Keratinocyte (primary cell): Measurements from ENCODE around the gene GBP5. TPM values are rescaled to one million over a fixed set of nuclear protein-coding genes. Genes with fewer than 3 reads are reported as not detected.
"Not testable (repeated sequence)": the region's sequence is repeated elsewhere in the genome, so short reads cannot be mapped to it uniquely, and the experiment has no call there.

Experiments
- DNase-seq: peaks from one replicate; pipeline ENCODE4 v3.0.0-alpha.2; 2011; ENCODE audit warnings: low read depth, missing footprints, low spot score
- FAIRE-seq: peaks from 2 replicates; lab custom pipeline; 2011; peaks lifted over from hg19 to GRCh38; lab: Jason Lieb, UNC
- H2AFZ ChIP-seq: 2 replicates; pipeline ENCODE4 v1.6.0; 2012; ENCODE audit warnings: low read length, control low read depth, inconsistent platforms; ENCODE audit not compliant: control insufficient read depth
- H3K27ac ChIP-seq: 2 replicates; pipeline ENCODE4 v1.5.1; 2011; ENCODE audit warnings: low read length; ENCODE audit not compliant: control insufficient read depth, insufficient read depth
- H3K27me3 ChIP-seq: 3 replicates; pipeline ENCODE4 v1.6.0; 2011; ENCODE audit warnings: low read length; ENCODE audit not compliant: control insufficient read depth, insufficient read depth; ENCODE audit errors: extremely low read depth
- H3K36me3 ChIP-seq, 2 experiments: 2 replicates in 1 of 2; 3 replicates in 1 of 2; pipeline ENCODE4 v1.5.1; 2011; ENCODE audit warnings: low read length in 2 of 2, mild to moderate bottlenecking in 1 of 2; ENCODE audit not compliant: control insufficient read depth in 2 of 2, insufficient read depth in 2 of 2; ENCODE audit errors: extremely low read depth in 1 of 2
- H3K4me1 ChIP-seq: 3 replicates; pipeline ENCODE4 v1.5.1; 2011; ENCODE audit warnings: low read length; ENCODE audit not compliant: control insufficient read depth, insufficient read depth; ENCODE audit errors: extremely low read depth
- H3K4me2 ChIP-seq: 3 replicates; pipeline ENCODE4 v1.6.0; 2011; ENCODE audit warnings: low read depth, low read length; ENCODE audit not compliant: control insufficient read depth, insufficient read depth; ENCODE audit errors: extremely low read depth
- H3K4me3 ChIP-seq, 3 experiments: fragments of 200-600 bp in 1 of 3; sonication (generic) in 1 of 3; 2 replicates in 2 of 3; 3 replicates in 1 of 3; pipeline ENCODE4 v1.5.1; 2011 to 2016; ENCODE audit warnings: low read length in 3 of 3, mild to moderate bottlenecking in 3 of 3, control low read depth in 2 of 3, inconsistent platforms in 1 of 3, low read depth in 1 of 3, mixed read lengths in 1 of 3, mixed run types in 1 of 3, moderate library complexity in 1 of 3; ENCODE audit not compliant: control insufficient read depth in 2 of 3, insufficient read depth in 2 of 3; ENCODE audit errors: extremely low read depth in 1 of 3
- H3K79me2 ChIP-seq: 2 replicates; pipeline ENCODE4 v1.6.0; 2012; ENCODE audit warnings: low read length; ENCODE audit not compliant: control insufficient read depth, insufficient read depth
- H3K9ac ChIP-seq: 3 replicates; pipeline ENCODE4 v1.6.0; 2011; ENCODE audit warnings: low read length; ENCODE audit not compliant: control insufficient read depth, insufficient read depth; ENCODE audit errors: extremely low read depth
- H3K9me1 ChIP-seq: 3 replicates; pipeline ENCODE4 v1.6.0; 2011; ENCODE audit warnings: low read length; ENCODE audit not compliant: control insufficient read depth, insufficient read depth; ENCODE audit errors: extremely low read depth
- H3K9me3 ChIP-seq: 2 replicates; pipeline ENCODE4 v1.5.1; 2012; ENCODE audit warnings: low read depth, low read length; ENCODE audit not compliant: control insufficient read depth
- H4K20me1 ChIP-seq: 3 replicates; pipeline ENCODE4 v1.6.0; 2011; ENCODE audit warnings: low read length; ENCODE audit not compliant: control insufficient read depth, insufficient read depth; ENCODE audit errors: extremely low read depth
- EZH2 ChIP-seq: IDR thresholded peaks from one replicate; pipeline ENCODE4 v1.6.1; 2012; ENCODE audit warnings: inconsistent platforms, mild to moderate bottlenecking, low read length, moderate library complexity
- dilution Hi-C: fragments of 300-500 bp; cut with MboI; formaldehyde crosslinking; loops from one replicate; pipeline ENCODE4 v1.7.0; 2020; ENCODE audit warnings: low sequenced_read_pairs; ENCODE audit not compliant: extremely low pct_ligation_motif_present
- polyA minus RNA-seq, 3 experiments: library from RNA; depleted of rRNA, polyadenylated mRNA; stranded (reverse); fragments of >200 nt; gene quantifications; 1 replicate in 1 of 3; 2 replicates in 1 of 3; 3 replicates in 1 of 3; pipeline ENCODE4 v1.2.3, GENCODE V29; 2011
- polyA plus RNA-seq, 5 experiments: library from polyadenylated mRNA; depleted of rRNA in 3 of 5; stranded (reverse) in 3 of 5; stranded (forward) in 1 of 5; unstranded in 1 of 5; fragments of >200 nt; gene quantifications; 1 replicate in 1 of 5; 2 replicates in 3 of 5; 3 replicates in 1 of 5; pipeline versions ENCODE4 v1.2.1 to v1.2.3, GENCODE V29; 2011 to 2012; ENCODE audit warnings: missing spikeins in 2 of 5, low read depth in 1 of 5, low replicate concordance in 1 of 5
- TF ChIP-seq, protein P1 (sequence below), 3 experiments: IDR thresholded peaks in 1 of 3; conservative IDR thresholded peaks in 1 of 3; optimal IDR thresholded peaks in 1 of 3; 2 replicates in 2 of 3; 3 replicates in 1 of 3; pipeline versions ENCODE3 to v1.5.1; 2011; ENCODE audit warnings: low read length in 3 of 3, mild to moderate bottlenecking in 3 of 3, moderate library complexity in 2 of 3, control low read depth in 1 of 3, inconsistent platforms in 1 of 3; ENCODE audit not compliant: insufficient read depth in 2 of 3; ENCODE audit errors: extremely low read depth in 1 of 3

GBP5 gene, protein sequence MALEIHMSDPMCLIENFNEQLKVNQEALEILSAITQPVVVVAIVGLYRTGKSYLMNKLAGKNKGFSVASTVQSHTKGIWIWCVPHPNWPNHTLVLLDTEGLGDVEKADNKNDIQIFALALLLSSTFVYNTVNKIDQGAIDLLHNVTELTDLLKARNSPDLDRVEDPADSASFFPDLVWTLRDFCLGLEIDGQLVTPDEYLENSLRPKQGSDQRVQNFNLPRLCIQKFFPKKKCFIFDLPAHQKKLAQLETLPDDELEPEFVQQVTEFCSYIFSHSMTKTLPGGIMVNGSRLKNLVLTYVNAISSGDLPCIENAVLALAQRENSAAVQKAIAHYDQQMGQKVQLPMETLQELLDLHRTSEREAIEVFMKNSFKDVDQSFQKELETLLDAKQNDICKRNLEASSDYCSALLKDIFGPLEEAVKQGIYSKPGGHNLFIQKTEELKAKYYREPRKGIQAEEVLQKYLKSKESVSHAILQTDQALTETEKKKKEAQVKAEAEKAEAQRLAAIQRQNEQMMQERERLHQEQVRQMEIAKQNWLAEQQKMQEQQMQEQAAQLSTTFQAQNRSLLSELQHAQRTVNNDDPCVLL
- polyA plus RNA-seq: 0.02 to 0.04 TPM (median 0.03 TPM) in 3 replicates
- not detected for polyA plus RNA-seq (2011; ENCODE audit: low read depth)
- polyA plus RNA-seq (2011; cell fraction: cytosol; rRNA removed): 0.03 and 0.06 TPM in 2 replicates
- polyA plus RNA-seq (2011; cell fraction: nucleus; rRNA removed): 0.04 and 0.14 TPM in 2 replicates
- not detected in 2 replicates for polyA plus RNA-seq (2012; ENCODE audit: low replicate concordance)
- 0.07 TPM in 2 of 3 replicates, not detected in the other for polyA minus RNA-seq
- polyA minus RNA-seq (2011; cell fraction: cytosol; rRNA and poly(A)+ RNA removed): not detected
- polyA minus RNA-seq (2011; cell fraction: nucleus; rRNA and poly(A)+ RNA removed): not detected in 2 replicates

DNA sequence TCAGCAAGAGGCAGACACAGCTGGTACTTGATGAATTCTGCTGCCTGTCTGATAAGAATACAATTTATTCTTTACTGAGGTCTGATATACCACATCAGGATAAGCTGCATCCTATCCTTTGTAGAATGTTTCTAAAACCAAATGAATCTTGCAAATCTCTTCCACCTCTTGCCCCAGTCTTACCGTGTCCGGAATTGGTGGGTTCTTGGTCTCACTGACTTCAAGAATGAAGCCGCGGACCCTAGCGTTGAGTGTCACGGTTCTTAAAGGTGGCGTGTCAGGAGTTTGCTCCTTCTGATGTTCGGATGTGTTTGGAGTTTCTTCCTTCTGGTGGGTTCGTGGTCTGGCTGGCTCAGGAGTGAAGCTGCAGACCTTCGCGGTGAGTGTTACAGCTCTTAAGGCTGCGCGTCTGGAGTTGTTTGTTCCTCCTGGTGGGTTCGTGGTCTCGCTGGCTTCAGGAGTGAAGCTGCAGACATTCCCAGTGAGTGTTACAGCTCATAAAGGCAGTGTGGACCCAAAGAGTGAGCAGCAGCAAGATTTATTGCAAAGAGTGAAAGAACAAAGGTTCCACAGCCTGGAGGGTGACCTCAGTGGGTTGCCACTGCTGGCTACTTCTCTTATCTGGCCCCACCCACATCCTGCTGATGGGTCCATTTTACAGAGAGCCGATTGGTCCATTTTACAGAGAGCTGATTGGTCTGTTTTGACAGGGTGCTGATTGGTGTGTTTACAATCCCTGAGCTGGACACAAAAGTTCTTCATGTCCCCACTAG is at the start of gene GBP5:
Gene GBP5, minus strand, starts transcription at position 592 of the 773 bp plus-strand sequence. CDS start 3,305 bp downstream, outside the sequence.
- H3K36me3 ChIP-seq, DNase-seq, H4K20me1 ChIP-seq, H2AFZ ChIP-seq, FAIRE-seq, dilution Hi-C loops, H3K79me2 ChIP-seq, H3K9me1 ChIP-seq, H3K4me3 ChIP-seq, H3K4me2 ChIP-seq, H3K27me3 ChIP-seq, H3K27ac ChIP-seq, H3K9me3 ChIP-seq, H3K9ac ChIP-seq, H3K4me1 ChIP-seq: not testable (repeated sequence)

DNA sequence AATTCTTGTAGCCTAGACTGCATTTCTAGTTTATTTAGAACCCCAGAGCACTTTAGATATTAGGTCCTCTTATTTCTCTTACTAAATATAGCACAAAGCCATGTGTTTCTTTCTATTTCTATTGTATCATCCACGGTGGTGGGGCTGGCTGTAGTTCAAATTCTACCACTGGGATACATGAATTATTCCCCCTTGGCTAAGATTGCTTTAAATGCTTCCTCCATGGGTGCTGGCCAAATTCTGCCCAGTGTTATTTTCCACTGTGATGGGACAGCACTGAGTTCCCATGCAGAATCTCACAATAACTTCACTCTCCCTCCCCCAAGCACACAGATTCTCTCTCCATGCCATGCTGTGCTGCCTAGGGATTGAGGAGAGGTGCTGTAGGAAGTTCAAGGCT is 49.7 kb upstream of the GBP5 start:
- H3K27me3 ChIP-seq: no peaks in the 10 kb centered on the region
- H3K4me3 ChIP-seq: no peak overlapping the region
- H3K4me1 ChIP-seq: no peaks in the 10 kb centered on the region
- dilution Hi-C loops: no loop called here
- H3K9me1 ChIP-seq: no peaks in the 10 kb centered on the region
- H3K9me3 ChIP-seq: no peaks in the 10 kb centered on the region
- H3K79me2 ChIP-seq: no peaks in the 10 kb centered on the region
- no peak overlapping the region for H3K4me2 ChIP-seq
- H3K36me3 ChIP-seq: no peaks in the 10 kb centered on the region
- TF ChIP-seq EZH2: no peak
- TF ChIP-seq, protein P1, sequence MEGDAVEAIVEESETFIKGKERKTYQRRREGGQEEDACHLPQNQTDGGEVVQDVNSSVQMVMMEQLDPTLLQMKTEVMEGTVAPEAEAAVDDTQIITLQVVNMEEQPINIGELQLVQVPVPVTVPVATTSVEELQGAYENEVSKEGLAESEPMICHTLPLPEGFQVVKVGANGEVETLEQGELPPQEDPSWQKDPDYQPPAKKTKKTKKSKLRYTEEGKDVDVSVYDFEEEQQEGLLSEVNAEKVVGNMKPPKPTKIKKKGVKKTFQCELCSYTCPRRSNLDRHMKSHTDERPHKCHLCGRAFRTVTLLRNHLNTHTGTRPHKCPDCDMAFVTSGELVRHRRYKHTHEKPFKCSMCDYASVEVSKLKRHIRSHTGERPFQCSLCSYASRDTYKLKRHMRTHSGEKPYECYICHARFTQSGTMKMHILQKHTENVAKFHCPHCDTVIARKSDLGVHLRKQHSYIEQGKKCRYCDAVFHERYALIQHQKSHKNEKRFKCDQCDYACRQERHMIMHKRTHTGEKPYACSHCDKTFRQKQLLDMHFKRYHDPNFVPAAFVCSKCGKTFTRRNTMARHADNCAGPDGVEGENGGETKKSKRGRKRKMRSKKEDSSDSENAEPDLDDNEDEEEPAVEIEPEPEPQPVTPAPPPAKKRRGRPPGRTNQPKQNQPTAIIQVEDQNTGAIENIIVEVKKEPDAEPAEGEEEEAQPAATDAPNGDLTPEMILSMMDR (optimal IDR thresholded peaks at IDR 0.05 in 1 of 3, IDR thresholded peaks at IDR 0.05 in 1 of 3, conservative IDR thresholded peaks at IDR 0.05 in 1 of 3; ENCODE audit: extremely low read depth in 1 of 3, insufficient read depth in 2 of 3, low read length in 3 of 3): no peak
- no peaks in the 10 kb centered on the region for H4K20me1 ChIP-seq
- no peak for DNase-seq
- FAIRE-seq: no peak
- H3K27ac ChIP-seq: no peak overlapping the region
- no peak overlapping the region for H3K9ac ChIP-seq
- no peak overlapping the region for H2AFZ ChIP-seq
